Muscle layer of colon (tissue), 2 donors: ENCODE data around the gene TMA7B.
"Not testable (repeated sequence)": the region's sequence is repeated elsewhere in the genome, so short reads cannot be mapped to it uniquely, and the experiment has no call there.

ENCODE experiments used
- H3K27ac ChIP-seq: one replicate; pipeline ENCODE4 v1.7.0; 2013; ENCODE audit warnings: low read depth, mild to moderate bottlenecking, low read length, moderate library complexity
- H3K27me3 ChIP-seq, 2 donors: one replicate each; pipeline ENCODE4 v1.7.0; 2013; ENCODE audit warnings: low read length in 2 of 2, mild to moderate bottlenecking in 2 of 2; ENCODE audit not compliant: insufficient read depth in 2 of 2, control insufficient read depth in 1 of 2
- H3K36me3 ChIP-seq: one replicate; pipeline ENCODE4 v1.7.0; 2013; ENCODE audit warnings: mild to moderate bottlenecking, low read length; ENCODE audit not compliant: insufficient read depth
- H3K4me1 ChIP-seq: one replicate; pipeline ENCODE4 v1.7.0; 2013; ENCODE audit warnings: mild to moderate bottlenecking, low read length; ENCODE audit not compliant: insufficient read depth
- H3K4me3 ChIP-seq, 2 donors: one replicate each; pipeline ENCODE4 v1.7.0; 2013; ENCODE audit warnings: low read length in 2 of 2, low read depth in 1 of 2, mild to moderate bottlenecking in 1 of 2, moderate library complexity in 1 of 2
- H3K9ac ChIP-seq: one replicate; pipeline ENCODE4 v1.7.0; 2013; ENCODE audit warnings: low read length
- H3K9me3 ChIP-seq: one replicate; pipeline ENCODE4 v1.7.0; 2013; ENCODE audit warnings: mild to moderate bottlenecking, low read length
- donor health status: abdominal sarcoma.
- donor health status: Adenocarcinoma of cecum.

Gene TMA7B

DNA sequence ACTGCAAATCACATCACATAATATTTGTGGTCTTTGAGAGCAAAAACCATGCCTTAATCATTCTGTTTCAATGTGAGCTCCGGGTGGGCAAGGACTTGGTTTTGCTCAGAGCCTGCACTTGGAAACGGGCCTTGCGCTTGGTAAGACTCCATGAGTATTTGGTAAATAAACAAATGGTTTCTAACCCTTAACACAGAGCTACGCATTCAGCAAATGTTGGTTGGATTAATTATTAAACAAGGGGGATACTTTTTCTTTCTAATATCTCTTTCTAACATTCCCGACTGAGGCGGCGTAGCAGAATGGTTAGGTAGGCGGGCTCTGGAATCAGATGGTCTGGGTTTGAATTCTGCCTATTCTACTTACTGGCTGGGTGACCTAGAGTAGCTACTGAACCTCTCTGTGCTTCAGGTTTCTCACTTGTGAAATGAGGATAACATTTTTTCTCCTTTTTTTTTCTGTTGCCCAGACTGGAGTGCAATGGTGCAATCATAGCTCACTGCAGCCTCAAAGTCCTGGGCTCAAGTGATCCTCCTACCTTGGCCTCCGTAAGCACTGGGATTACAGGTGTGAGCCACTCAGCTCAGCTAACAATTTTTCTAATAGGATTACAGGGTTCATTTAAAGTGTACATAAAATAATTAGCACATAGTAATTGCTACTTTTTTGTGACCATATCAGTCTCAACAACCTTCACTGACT, 31.1 kb downstream of the TMA7B start:
- Histone ChIP-seq H3K9ac (no peak overlapping the region), H3K4me3 (no peak overlapping the region), H3K4me1 (no peaks in the 10 kb centered on the region), H3K27ac (no peak overlapping the region), H3K27me3 (peaks cover 4 to 25% of the 10 kb centered on the region in 2 donors), H3K9me3 (no peaks in the 10 kb centered on the region), H3K36me3 (no peaks in the 10 kb centered on the region)

DNA sequence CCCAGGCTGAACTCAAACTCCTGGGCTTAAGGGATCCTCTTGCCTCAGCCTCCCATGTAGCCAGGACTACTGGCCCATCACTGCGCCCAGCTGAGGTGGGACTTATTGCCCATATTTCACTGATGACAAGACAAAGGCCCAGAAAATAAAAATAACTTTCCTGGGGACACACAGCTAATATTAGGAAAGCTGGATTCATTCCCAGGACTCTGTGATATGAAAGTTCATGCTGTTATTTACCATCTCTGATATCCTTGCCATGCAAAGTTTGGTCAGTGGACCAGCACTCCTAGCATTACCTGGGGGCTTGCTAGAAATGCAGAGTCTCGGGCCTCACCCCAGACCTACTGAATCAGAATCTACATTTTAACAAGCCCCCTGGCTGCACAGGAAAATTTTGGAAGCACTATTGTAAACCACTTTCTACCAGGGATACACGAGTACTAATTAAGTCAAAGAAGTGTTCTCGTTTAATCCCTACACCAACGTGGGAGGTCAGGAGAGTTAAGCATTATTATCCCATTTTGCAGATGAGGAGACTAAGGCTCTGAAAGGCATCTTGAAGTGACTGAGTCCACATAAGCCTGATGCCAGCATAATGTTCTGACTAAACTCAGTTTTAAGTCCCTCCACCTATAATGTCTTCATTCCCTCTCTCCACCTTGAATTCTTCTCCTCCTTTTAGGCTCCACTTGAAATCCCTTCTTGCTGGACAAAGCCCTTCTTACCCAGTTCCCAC, 32.1 kb downstream of the TMA7B start:
- Histone ChIP-seq H3K9ac (no peak overlapping the region), H3K4me1 (no peaks in the 10 kb centered on the region), H3K9me3 (no peaks in the 10 kb centered on the region), H3K27me3 (peaks cover 12 to 30% of the 10 kb centered on the region in 2 donors), H3K4me3 (no peak overlapping the region), H3K27ac (no peak overlapping the region), H3K36me3 (no peaks in the 10 kb centered on the region)

DNA sequence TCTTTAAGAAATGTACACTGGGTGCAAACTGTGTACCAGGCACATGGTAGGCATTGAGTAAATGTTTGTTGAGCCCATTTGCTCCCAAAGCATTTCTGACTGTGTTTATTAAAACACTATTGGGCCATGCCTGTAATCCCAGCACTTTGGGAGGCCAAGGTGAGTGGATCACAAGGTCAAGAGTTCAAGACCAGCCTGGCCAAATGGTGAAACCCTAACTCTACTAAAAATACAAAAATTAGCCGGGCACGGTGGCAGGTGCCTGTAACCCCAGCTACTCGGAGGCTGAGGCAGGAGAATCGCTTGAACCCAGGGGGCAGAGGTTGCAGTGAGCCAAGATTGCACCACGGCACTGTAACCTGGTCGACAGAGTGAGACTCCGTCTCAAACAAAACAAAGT, 32.7 kb downstream of the TMA7B start:
- not testable (repeated sequence) for H3K36me3 ChIP-seq, H3K27ac ChIP-seq, H3K4me1 ChIP-seq, H3K4me3 ChIP-seq, H3K9me3 ChIP-seq, H3K9ac ChIP-seq
- peaks cover 12 to 36% of the 10 kb centered on the region in 2 donors for H3K27me3 ChIP-seq

DNA sequence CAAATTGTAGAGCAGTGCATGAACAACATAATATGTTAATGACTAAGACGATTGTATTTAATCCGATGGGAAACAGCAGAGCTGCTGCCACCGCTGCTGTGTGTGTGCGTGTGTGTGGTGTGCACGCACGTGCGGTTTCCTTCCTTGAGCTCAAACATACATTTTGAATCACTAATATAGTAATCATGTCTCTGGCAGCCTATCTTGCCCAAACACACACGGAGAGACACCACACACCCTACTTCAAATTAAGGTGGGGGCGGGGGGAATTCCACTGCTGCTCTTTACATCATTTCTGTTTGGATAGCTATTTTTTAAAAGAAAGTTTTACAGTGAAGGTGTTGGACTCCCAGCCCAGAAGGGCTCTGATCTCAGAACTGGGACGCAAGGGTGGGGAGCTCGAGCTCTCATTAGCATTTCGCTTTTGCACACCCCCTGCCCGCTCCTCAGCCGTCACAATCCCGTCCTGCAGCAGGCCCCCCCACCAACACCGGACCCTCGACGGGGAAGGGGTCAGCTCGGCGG, 33.9 kb downstream of the TMA7B start:
- H3K4me1 ChIP-seq, result no peaks in the 10 kb centered on the region
- peaks cover 12 to 41% of the 10 kb centered on the region in 2 donors for H3K27me3 ChIP-seq
- H3K4me3 ChIP-seq, result no peak overlapping the region
- H3K9ac ChIP-seq, result no peak overlapping the region
- H3K36me3 ChIP-seq, result no peaks in the 10 kb centered on the region
- H3K9me3 ChIP-seq, result no peaks in the 10 kb centered on the region
- no peak overlapping the region for H3K27ac ChIP-seq

DNA sequence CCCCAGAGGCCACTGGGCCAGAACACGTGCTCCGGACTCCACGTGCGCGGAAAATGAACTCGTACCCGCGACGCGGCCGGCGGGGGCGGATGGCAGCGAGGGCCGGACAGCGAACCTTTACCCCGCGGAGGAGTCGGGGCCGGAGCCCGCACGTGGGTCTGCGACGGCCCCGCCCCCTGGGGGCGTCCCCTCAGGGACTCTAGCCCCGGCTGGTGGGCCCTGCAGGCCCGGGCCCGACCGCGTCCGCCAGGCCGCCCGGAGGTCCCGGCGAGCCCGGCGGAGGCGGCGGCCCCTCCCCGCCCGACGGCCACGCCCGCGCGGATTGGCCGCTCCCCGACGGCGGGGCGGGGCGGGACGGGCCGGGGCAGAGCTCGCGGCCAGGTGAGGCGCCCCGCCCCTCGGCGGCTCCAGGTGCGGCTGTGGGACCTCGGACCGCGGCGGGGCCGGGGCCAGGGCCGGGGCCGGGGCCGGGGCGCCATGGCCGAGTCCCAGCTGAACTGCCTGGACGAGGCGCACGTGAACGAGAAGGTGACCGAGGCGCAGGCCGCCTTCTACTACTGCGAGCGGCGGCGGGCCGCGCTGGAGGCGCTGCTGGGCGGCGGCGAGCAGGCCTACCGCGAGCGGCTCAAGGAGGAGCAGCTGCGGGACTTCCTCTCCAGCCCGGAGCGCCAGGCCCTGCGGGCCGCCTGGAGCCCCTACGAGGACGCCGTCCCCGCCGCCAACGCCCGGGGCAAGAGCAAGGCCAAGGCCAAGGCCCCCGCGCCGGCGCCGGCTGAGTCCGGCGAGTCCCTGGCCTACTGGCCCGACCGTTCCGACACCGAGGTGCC, 34.6 kb downstream of the TMA7B start, which contains the start of gene FAM83F:
Gene FAM83F, plus strand, starts transcription at position 389 of the 827 bp plus-strand sequence. Its CDS starts 89 bp downstream, at position 478.
- H3K27me3 ChIP-seq, result peaks cover 12 to 41% of the 10 kb centered on the region in 2 donors
- no peaks in the 10 kb centered on the region for H3K36me3 ChIP-seq
- H3K4me3 ChIP-seq, result no peak within 1 kb of the TSS
- H3K9ac ChIP-seq, result no peak within 1 kb of the TSS
- H3K9me3 ChIP-seq, result no peaks in the 10 kb centered on the region
- no peak within 1 kb of the TSS for H3K27ac ChIP-seq
- no peaks in the 10 kb centered on the region for H3K4me1 ChIP-seq

DNA sequence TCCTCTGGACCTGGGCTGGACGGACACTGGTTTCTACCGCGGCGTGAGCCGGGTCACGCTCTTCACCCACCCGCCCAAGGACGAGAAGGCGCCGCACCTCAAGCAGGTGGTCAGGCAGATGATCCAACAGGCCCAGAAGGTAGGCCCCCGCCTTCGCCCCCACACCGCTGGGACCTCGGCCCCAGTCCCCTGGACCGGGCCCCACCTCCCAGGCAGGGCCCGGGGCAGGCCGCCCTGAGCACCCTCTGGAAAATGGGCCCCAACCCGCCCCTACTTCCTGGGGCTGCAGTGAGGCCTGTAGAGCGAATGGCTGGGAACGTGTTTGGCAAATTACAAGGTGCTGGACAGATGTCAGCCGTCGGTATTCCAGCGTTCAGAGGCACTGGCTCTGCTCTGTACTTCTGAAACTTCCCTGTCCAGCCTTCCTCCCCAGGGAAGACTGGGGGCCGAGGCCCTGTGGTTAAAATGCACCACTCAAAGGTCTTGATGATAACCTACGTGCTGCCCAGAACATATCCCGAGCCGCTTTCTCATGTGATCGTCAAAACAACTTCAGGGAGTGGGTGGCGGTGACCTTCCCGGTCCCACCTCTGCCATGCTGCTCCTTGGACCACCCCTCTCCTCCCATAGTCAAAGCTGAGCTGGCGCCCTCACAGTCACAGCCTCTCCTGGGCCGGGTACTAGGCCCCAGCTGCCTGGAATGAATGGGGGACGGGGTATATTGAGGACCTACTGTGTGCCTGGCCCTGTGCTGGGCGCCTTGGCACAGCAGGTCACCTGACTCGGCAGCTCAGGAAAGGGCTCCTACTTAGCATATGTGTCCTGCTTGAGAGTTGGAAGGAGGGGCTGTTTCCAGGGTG, 35.4 kb downstream of the TMA7B start:
- Histone ChIP-seq H3K27me3 (peaks cover 12 to 41% of the 10 kb centered on the region in 2 donors), H3K36me3 (no peaks in the 10 kb centered on the region), H3K9me3 (no peaks in the 10 kb centered on the region), H3K4me1 (no peaks in the 10 kb centered on the region), H3K4me3 (no peak overlapping the region), H3K27ac (no peak overlapping the region), H3K9ac (no peak overlapping the region)

DNA sequence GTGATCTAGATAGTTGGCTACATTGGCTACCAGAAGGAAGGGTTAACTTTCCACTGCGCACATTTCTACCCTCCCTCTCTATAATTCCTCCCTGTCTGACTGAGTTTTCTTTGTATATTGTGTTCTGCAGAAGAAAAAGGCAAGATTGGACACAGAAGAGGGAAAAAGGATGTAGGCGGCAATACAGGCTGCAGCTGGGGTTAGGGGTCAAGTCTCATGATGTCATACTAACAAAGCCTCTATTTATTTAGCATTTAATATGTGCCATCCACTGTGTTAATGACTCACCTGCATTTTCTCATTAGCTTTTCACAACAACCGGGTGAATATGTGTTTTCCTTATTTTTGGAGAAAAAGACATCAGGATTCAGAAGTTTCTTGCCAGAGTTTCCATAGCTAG, 36.5 kb downstream of the TMA7B start:
- H3K27ac ChIP-seq, result no peak overlapping the region
- peaks cover 12 to 41% of the 10 kb centered on the region in 2 donors for H3K27me3 ChIP-seq
- H3K4me3 ChIP-seq, result no peak overlapping the region
- H3K9me3 ChIP-seq, result no peaks in the 10 kb centered on the region
- no peaks in the 10 kb centered on the region for H3K4me1 ChIP-seq
- no peaks in the 10 kb centered on the region for H3K36me3 ChIP-seq
- H3K9ac ChIP-seq, result no peak overlapping the region

DNA sequence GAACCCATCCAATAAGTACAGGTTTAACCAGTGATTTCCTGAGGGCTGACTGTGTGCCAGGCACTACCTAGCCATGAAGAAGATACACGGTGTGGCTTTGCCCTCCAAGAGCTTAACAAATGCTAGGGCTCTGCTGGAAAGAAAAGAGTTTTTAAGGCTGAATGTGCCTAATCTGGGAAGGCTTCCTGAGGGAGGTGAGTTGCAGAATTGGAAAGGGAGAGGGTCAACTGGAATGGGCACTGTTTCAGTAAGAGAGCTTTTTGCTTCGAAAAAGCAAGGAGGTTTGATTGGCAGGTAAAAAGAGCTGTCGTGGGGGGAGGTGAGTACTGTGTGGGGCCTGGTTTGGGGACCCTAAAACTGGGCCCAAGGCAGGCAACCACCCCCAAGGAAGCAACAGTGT, 37.2 kb downstream of the TMA7B start:
- Histone ChIP-seq H3K27ac (no peak overlapping the region), H3K36me3 (no peaks in the 10 kb centered on the region), H3K4me3 (no peak overlapping the region), H3K4me1 (no peaks in the 10 kb centered on the region), H3K9ac (no peak overlapping the region), H3K9me3 (no peaks in the 10 kb centered on the region), H3K27me3 (peaks cover 12 to 41% of the 10 kb centered on the region in 2 donors)

DNA sequence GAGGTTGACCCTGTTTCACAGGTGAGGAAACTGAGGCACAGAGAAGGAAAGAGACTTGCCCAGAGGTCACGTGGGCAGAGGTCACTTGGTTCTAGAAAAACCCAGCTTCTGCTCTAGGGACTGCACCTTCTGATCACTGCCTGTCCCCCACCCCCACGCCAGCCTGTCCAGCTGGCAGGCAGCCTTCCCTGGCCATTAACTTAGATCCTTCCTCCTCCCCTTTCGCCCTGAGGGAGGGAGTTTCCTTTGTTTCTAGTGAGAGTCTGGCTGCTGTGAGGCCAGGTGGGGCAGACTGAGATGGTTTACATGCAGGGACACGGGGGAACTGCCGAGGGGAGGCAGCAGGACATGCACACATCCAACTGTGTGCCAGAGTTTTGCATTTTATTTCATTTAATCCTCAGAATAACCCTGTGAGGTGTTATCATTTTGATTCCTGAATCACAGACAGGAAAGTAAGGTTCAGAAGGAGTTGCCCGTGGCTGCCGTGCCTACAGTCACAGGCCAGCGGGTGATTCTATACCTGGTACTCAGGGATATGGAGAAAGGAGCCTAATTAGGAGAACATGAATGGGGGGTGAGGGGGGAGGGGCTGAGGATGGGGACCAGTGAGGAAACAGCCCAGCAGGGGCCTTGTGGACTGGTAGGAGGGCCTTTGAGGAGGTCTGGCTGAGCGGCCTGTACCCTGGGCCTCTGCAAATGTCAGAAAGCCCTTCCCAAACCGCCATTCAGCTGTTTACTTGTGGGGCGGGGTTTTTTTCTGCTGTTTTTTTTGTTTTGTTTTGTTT, 37.9 kb downstream of the TMA7B start:
- Histone ChIP-seq H3K27me3 (peaks cover 12 to 41% of the 10 kb centered on the region in 2 donors), H3K9me3 (no peaks in the 10 kb centered on the region), H3K4me3 (no peak overlapping the region), H3K9ac (no peak overlapping the region), H3K27ac (no peak overlapping the region), H3K36me3 (no peaks in the 10 kb centered on the region), H3K4me1 (no peaks in the 10 kb centered on the region)

DNA sequence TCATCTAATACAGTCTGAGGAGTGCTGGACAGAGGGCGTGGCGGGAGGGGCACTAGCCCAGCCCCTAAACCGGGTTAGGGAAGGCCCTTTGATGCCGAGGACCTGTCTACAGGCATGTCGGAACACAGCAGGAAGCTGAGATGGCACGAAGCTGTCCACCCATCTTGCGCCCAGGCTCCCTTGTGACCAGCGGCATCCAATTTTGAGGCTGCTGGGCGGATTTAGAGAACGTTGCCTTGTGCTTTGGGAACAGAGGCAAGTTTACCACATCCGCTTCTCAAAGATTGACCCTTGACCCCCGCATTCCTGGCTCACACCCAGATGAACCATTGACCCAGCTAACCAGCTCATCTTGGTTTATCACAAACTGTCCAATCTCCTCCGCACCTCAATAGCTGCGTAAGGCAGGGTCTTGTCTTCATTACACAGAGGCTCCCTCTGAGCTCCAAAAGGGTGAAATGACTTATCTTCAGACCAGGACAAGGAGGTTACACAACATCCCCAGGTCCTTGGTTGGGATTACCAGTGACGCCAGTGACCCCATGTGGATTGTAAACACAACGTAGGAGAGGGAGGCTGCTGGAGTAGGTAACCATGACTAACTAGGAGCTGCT, 39.1 kb downstream of the TMA7B start:
- Histone ChIP-seq H3K36me3 (no peaks in the 10 kb centered on the region), H3K9me3 (no peaks in the 10 kb centered on the region), H3K4me3 (no peak overlapping the region), H3K4me1 (no peaks in the 10 kb centered on the region), H3K9ac (no peak overlapping the region), H3K27ac (no peak overlapping the region), H3K27me3 (peaks cover 9 to 34% of the 10 kb centered on the region in 2 donors)
